ENCODE data around the gene GALNT14.

DNA sequence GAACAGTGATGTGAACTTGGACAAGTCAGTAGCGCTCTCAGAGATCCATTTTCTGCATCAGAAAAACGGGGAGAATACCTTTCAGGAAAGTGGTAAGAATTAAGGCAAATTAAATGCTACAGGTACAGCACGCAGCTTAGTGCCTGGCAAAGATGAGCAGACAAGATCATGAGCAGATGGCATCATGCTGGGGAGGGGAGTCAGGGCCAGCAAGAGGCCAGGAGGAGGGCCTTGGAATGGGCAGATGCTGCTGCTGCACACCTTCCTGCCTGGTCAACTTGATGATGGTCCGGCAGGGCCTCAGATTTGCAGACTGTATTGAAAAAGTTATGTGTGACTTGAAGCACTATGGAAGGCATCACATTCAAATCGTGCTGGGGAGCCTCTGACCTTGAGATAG lies 72.9 kb downstream of the GALNT14 start:
- TF ChIP-seq, protein P1, sequence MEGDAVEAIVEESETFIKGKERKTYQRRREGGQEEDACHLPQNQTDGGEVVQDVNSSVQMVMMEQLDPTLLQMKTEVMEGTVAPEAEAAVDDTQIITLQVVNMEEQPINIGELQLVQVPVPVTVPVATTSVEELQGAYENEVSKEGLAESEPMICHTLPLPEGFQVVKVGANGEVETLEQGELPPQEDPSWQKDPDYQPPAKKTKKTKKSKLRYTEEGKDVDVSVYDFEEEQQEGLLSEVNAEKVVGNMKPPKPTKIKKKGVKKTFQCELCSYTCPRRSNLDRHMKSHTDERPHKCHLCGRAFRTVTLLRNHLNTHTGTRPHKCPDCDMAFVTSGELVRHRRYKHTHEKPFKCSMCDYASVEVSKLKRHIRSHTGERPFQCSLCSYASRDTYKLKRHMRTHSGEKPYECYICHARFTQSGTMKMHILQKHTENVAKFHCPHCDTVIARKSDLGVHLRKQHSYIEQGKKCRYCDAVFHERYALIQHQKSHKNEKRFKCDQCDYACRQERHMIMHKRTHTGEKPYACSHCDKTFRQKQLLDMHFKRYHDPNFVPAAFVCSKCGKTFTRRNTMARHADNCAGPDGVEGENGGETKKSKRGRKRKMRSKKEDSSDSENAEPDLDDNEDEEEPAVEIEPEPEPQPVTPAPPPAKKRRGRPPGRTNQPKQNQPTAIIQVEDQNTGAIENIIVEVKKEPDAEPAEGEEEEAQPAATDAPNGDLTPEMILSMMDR (conservative IDR thresholded peaks at IDR 0.05; ENCODE audit: low read length) = no peak
- TF ChIP-seq EZH2phosphoT487 (IDR thresholded peaks at IDR 0.05; ENCODE audit: borderline replicate concordance) = no peak
